ENCODE measurements around the gene SCYGR7. TPM values are rescaled to one million over a fixed set of nuclear protein-coding genes. Genes with fewer than 3 reads are reported as not detected.

Gene SCYGR7
- total and polyA plus RNA-seq, 2 of the 13 experiments (the other 11 are each of a cell fraction or from before 2014, with no cell fraction given) = not detected

DNA sequence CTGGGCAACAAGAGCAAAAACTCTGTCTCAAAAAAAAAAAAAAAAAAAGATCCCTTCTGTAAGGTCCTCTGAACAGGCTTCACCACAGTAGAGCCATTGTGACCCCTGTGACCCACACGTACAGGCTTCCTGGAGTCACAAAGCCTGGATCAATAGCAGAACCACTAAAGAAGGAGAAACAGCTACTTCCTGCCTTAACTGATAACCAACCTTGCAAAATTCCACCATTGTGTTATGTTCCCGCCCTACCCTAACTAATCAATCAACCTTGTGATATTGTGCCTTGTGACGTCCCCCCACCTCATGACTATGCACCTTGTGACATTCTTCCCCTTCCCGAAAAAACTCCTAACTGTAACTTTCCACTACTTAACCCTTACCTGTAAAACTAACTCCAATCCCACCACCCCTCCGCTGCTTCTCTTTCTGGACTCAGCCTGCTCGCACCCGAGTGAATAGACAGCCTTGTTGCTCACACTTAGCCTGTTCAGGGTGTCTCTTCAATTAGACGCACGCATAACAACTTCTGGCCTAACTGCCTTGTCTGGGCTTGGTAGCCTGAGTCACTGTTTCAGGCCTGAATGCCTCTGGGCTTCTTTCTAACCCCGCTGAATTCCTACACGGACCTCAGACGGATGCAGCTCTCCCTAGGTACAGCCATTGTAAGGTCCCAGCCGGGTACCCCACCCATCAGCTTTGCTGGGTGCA lies 31.4 kb downstream of the SCYGR7 start:
- Histone ChIP-seq H3K4me1 (ENCODE audit: insufficient read depth, low read length) (peaks cover 45% of the 10 kb centered on the region), H3K9me3 (ENCODE audit: low read length) (no peaks in the 10 kb centered on the region), H3K27me3 (ENCODE audit: control insufficient read depth in 1 of 2, insufficient read depth in 2 of 2, low read length in 2 of 2) (no peaks in the 10 kb centered on the region), H3K79me2 (ENCODE audit: insufficient read depth, low read length) (no peaks in the 10 kb centered on the region), H3K9ac (ENCODE audit: insufficient read depth, low read depth, low read length) (peak overlapping the region; percentile 17; the same call in 1 of the 2 replicates), H3K4me3 (replicated peaks in 1 of 3; ENCODE audit: insufficient read depth in 1 of 3, low read depth in 2 of 3, low read length in 3 of 3) (no peak overlapping the region), H3K27ac (ENCODE audit: extremely low read length, insufficient read depth, low read length) (peak overlapping the region; percentile 69), H4K20me1 (ENCODE audit: insufficient read depth, low read length) (no peaks in the 10 kb centered on the region), H3K36me3 (replicated peaks in 1 of 2; ENCODE audit: control insufficient read depth in 1 of 2, insufficient read depth in 2 of 2, low read length in 2 of 2) (no peaks in the 10 kb centered on the region), H3K4me2 (ENCODE audit: low read depth, low read length) (0 out of 2 replicates have a peak overlapping the region, but pooled peaks have one; percentile 9), H2AFZ (ENCODE audit: low read length) (peak overlapping the region; percentile 66)
- intact Hi-C loops (cut with micrococcal nuclease; ENCODE audit: unreplicated experiment) = loop anchor here (10.0 kb wide), 1 partner anchor 195 kb away; no protein-coding TSS in a partner anchor
- WGBS (ENCODE audit: low lambda C conversion rate) = 61% methylated on average over 13 of the region's 13 CpGs
- peak; percentile 69 for ATAC-seq
- ChIA-PET POLR2A (interaction anchor here (0.7 to 1.0 kb wide), 2 partner anchors 15 to 54 kb away, joined by 3 read pairs; partner anchors contain the start of gene CCL20), CTCF (ENCODE audit: low intra/inter-chr PET ratio, low total read pairs) (no interaction called here)
- BruUV-seq (replicated peaks) = no TSS peak
- peak; percentile 90 for DNase-seq (ENCODE audit: low spot score)
- in situ Hi-C loops (cut with HindIII; ENCODE audit: extremely low pct_ligation_motif_present, low pct_unique_long_range_greater_than_20kb) = loop anchor here (10.0 kb wide), 1 partner anchor 625 kb away; no protein-coding TSS in a partner anchor
- FAIRE-seq = no peak
- TF ChIP-seq, protein P1, sequence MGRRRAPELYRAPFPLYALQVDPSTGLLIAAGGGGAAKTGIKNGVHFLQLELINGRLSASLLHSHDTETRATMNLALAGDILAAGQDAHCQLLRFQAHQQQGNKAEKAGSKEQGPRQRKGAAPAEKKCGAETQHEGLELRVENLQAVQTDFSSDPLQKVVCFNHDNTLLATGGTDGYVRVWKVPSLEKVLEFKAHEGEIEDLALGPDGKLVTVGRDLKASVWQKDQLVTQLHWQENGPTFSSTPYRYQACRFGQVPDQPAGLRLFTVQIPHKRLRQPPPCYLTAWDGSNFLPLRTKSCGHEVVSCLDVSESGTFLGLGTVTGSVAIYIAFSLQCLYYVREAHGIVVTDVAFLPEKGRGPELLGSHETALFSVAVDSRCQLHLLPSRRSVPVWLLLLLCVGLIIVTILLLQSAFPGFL (CRISPR knock-in tag; IDR thresholded peaks at IDR 0.05) = no peak
- TF ChIP-seq EED (CRISPR knock-in tag; IDR thresholded peaks at IDR 0.05) = no peak
- no peak for TF ChIP-seq PRPF4 (IDR thresholded peaks at IDR 0.05; ENCODE audit: low read depth, low read length, poor library complexity, severe bottlenecking)
- no peak for TF ChIP-seq POLR2G (IDR thresholded peaks at IDR 0.05; ENCODE audit: low read depth, low read length)
- TF ChIP-seq, protein P2, sequence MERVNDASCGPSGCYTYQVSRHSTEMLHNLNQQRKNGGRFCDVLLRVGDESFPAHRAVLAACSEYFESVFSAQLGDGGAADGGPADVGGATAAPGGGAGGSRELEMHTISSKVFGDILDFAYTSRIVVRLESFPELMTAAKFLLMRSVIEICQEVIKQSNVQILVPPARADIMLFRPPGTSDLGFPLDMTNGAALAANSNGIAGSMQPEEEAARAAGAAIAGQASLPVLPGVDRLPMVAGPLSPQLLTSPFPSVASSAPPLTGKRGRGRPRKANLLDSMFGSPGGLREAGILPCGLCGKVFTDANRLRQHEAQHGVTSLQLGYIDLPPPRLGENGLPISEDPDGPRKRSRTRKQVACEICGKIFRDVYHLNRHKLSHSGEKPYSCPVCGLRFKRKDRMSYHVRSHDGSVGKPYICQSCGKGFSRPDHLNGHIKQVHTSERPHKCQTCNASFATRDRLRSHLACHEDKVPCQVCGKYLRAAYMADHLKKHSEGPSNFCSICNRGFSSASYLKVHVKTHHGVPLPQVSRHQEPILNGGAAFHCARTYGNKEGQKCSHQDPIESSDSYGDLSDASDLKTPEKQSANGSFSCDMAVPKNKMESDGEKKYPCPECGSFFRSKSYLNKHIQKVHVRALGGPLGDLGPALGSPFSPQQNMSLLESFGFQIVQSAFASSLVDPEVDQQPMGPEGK (CRISPR knock-in tag; IDR thresholded peaks at IDR 0.05) = peak; percentile 21; the same call in 1 of the 2 replicates
- 0 out of 2 replicates have a peak, but pooled peaks have one; percentile 37 for TF ChIP-seq ZFP82 (CRISPR knock-in tag; IDR thresholded peaks at IDR 0.05; ENCODE audit: borderline replicate concordance)
- no peak for TF ChIP-seq ZNF20 (CRISPR knock-in tag; IDR thresholded peaks at IDR 0.05)
- TF ChIP-seq, protein P3, sequence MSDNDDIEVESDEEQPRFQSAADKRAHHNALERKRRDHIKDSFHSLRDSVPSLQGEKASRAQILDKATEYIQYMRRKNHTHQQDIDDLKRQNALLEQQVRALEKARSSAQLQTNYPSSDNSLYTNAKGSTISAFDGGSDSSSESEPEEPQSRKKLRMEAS (IDR thresholded peaks at IDR 0.05) = peak; percentile 69
- TF ChIP-seq, protein P4, sequence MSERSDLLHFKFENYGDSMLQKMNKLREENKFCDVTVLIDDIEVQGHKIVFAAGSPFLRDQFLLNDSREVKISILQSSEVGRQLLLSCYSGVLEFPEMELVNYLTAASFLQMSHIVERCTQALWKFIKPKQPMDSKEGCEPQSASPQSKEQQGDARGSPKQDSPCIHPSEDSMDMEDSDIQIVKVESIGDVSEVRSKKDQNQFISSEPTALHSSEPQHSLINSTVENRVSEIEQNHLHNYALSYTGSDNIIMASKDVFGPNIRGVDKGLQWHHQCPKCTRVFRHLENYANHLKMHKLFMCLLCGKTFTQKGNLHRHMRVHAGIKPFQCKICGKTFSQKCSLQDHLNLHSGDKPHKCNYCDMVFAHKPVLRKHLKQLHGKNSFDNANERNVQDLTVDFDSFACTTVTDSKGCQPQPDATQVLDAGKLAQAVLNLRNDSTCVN (CRISPR knock-in tag; IDR thresholded peaks at IDR 0.05; ENCODE audit: borderline replicate concordance) = no peak
- peak; percentile 77 for TF ChIP-seq CEBPG (CRISPR knock-in tag; IDR thresholded peaks at IDR 0.05)
- 0 out of 2 replicates have a peak, but pooled peaks have one; percentile 39 for TF ChIP-seq HIVEP1 (CRISPR knock-in tag; IDR thresholded peaks at IDR 0.05)
- TF ChIP-seq NR1H2 (CRISPR knock-in tag; IDR thresholded peaks at IDR 0.05; ENCODE audit: borderline replicate concordance, low read depth) = no peak
- peak; percentile 83 for TF ChIP-seq HOXA3 (CRISPR knock-in tag; IDR thresholded peaks at IDR 0.05)
- TF ChIP-seq KDM2A (CRISPR knock-in tag; IDR thresholded peaks at IDR 0.05; ENCODE audit: borderline replicate concordance, low read depth) = 0 out of 2 replicates have a peak, but pooled peaks have one; percentile 14
- no peak for TF ChIP-seq BHLHE40 (IDR thresholded peaks at IDR 0.05; ENCODE audit: low read length)
- TF ChIP-seq SAFB2 (CRISPR knock-in tag; IDR thresholded peaks at IDR 0.05; ENCODE audit: borderline replicate concordance, low read depth) = no peak
